ENCODE data around the gene ELAVL3. TPM values are rescaled to one million over a fixed set of nuclear protein-coding genes. Genes with fewer than 3 reads are reported as not detected.
A peak's percentile ranks its signal among the peaks of the same experiment; 100 is the strongest.

ELAVL3 gene
- total and polyA plus RNA-seq, 7 experiments from 2014 or later = 0.19 TPM; not detected in 6

GRCh38 chr19:11422163-11423065 lies 58.4 kb downstream of the ELAVL3 start:
- H3K4me3 Mint-ChIP-seq = peak overlapping the region; percentile 74 to 85 (median 81)
- Histone ChIP-seq H3K4me3 (ENCODE audit: low read length) (peak overlapping the region; percentile 47), H3K36me3 (ENCODE audit: control insufficient read depth in 2 of 3, insufficient read depth in 3 of 3, low read length in 3 of 3) (no peaks in the 10 kb centered on the region), H3K27me3 (ENCODE audit: control insufficient read depth in 2 of 2, insufficient read depth in 2 of 2, low read length in 2 of 2) (peaks cover 9 to 36% of the 10 kb centered on the region in 2 donors), H3K9me3 (ENCODE audit: control insufficient read depth in 2 of 3, low read length in 3 of 3) (no peaks in the 10 kb centered on the region), H3K4me1 (ENCODE audit: control insufficient read depth in 2 of 2, insufficient read depth in 2 of 2, low read length in 2 of 2) (peaks cover 14 to 40% of the 10 kb centered on the region in 2 donors), H3K27ac (ENCODE audit: low read depth, low read length) (no peak overlapping the region)
- H3K9me3 Mint-ChIP-seq = peaks cover 0 to 3% (median 0%) of the 10 kb centered on the region in 11 donors
- H3K36me3 Mint-ChIP-seq = no peaks in the 10 kb centered on the region
- DNase-seq (peak; percentile 27 to 72 (median 39)), ATAC-seq (peak; percentile 81)
- POLR2A ChIA-PET = interaction anchor here (0.6 to 5.4 kb wide), 4 partner anchors 9 to 47 kb away, joined by 3 to 31 read pairs (median 6); partner anchors contain the start of gene SWSAP1
- intact Hi-C loops (cut with micrococcal nuclease) = loop anchor here (1.0 to 2.0 kb wide), 3 partner anchors 13 to 42 kb away; partner anchors contain the start of genes ODAD3 (in 1 of the 2) and PRKCSH (in 1 of the 2)
- H3K4me1 Mint-ChIP-seq = peaks cover 27 to 45% (median 37%) of the 10 kb centered on the region in 7 donors
- CTCF ChIA-PET = interaction anchor here (1.2 kb wide), 2 partner anchors 13 to 42 kb away, joined by 4 to 5 read pairs; partner anchors contain the start of genes ODAD3 and PRKCSH
- peaks cover 34 to 63% (median 48%) of the 10 kb centered on the region in 5 donors for H3K27me3 Mint-ChIP-seq
- no peak overlapping the region for H3K27ac Mint-ChIP-seq

- Mint-ChIP-seq H3K27ac (peak overlapping the region in 2 of 9 donors; percentile 41 to 52), H3K27me3 (peaks cover 34 to 71% (median 49%) of the 10 kb centered on the region in 5 donors), H3K4me1 (peaks cover 27 to 45% (median 36%) of the 10 kb centered on the region in 7 donors), H3K9me3 (peaks cover 0 to 3% (median 0%) of the 10 kb centered on the region in 11 donors), H3K36me3 (no peaks in the 10 kb centered on the region), H3K4me3 (peak overlapping the region; percentile 66 to 85 (median 78))
- Histone ChIP-seq H3K36me3 (ENCODE audit: control insufficient read depth in 2 of 3, insufficient read depth in 3 of 3, low read length in 3 of 3) (no peaks in the 10 kb centered on the region), H3K9me3 (ENCODE audit: control insufficient read depth in 2 of 3, low read length in 3 of 3) (no peaks in the 10 kb centered on the region), H3K27me3 (ENCODE audit: control insufficient read depth in 2 of 2, insufficient read depth in 2 of 2, low read length in 2 of 2) (peaks cover 9 to 36% of the 10 kb centered on the region in 2 donors), H3K4me1 (ENCODE audit: control insufficient read depth in 2 of 2, insufficient read depth in 2 of 2, low read length in 2 of 2) (peaks cover 14 to 40% of the 10 kb centered on the region in 2 donors), H3K4me3 (ENCODE audit: low read length) (peak overlapping the region; percentile 47), H3K27ac (ENCODE audit: low read depth, low read length) (no peak overlapping the region)
- peak in 8 of 9 donors; percentile 23 to 62 (median 32) for DNase-seq
- POLR2A ChIA-PET = interaction anchor here (0.6 to 5.4 kb wide), 5 partner anchors 9 to 47 kb away, joined by 3 to 31 read pairs (median 5); partner anchors contain the start of genes EPOR and SWSAP1
- intact Hi-C loops (cut with micrococcal nuclease) = loop anchor here (1.0 to 2.0 kb wide), 3 partner anchors 14 to 41 kb away; partner anchors contain the start of genes ODAD3 (in 1 of the 2) and PRKCSH (in 1 of the 2)
- peak; percentile 62 for ATAC-seq
- CTCF ChIA-PET = interaction anchor here (0.8 to 1.2 kb wide), 3 partner anchors 14 to 45 kb away, joined by 4 to 5 read pairs (median 4); partner anchors contain the start of genes ODAD3 and PRKCSH
Measured at GRCh38 chr19:11421371-11422098, 59.3 kb downstream of the ELAVL3 start.

- H3K36me3 ChIP-seq (ENCODE audit: control insufficient read depth in 2 of 3, insufficient read depth in 3 of 3, low read length in 3 of 3) = no peaks in the 10 kb centered on the region
- H3K4me1 ChIP-seq (ENCODE audit: control insufficient read depth in 2 of 2, insufficient read depth in 2 of 2, low read length in 2 of 2) = peaks cover 14 to 40% of the 10 kb centered on the region in 2 donors
- Mint-ChIP-seq H3K27ac (peak overlapping the region in 1 of 9 donors; percentile 52), H3K27me3 (peaks cover 34 to 78% (median 52%) of the 10 kb centered on the region in 5 donors), H3K36me3 (no peaks in the 10 kb centered on the region), H3K9me3 (peaks cover 0 to 3% (median 0%) of the 10 kb centered on the region in 11 donors), H3K4me3 (peak overlapping the region; percentile 57 to 85 (median 76)), H3K4me1 (peaks cover 27 to 45% (median 36%) of the 10 kb centered on the region in 7 donors)
- intact Hi-C loops (cut with micrococcal nuclease) = no loop called here
- H3K4me3 ChIP-seq (ENCODE audit: low read length) = peak overlapping the region; percentile 47
- ChIA-PET CTCF (interaction anchor here (0.8 to 1.2 kb wide), 3 partner anchors 40 to 46 kb away, joined by 3 to 4 read pairs (median 4); partner anchors contain the start of gene SWSAP1), POLR2A (interaction anchor here (0.6 to 5.4 kb wide), 4 partner anchors 10 to 46 kb away, joined by 3 to 31 read pairs (median 4); partner anchors contain the start of genes EPOR and SWSAP1)
- H3K9me3 ChIP-seq (ENCODE audit: control insufficient read depth in 2 of 3, low read length in 3 of 3) = no peaks in the 10 kb centered on the region
- no peak overlapping the region for H3K27ac ChIP-seq (ENCODE audit: low read depth, low read length)
- peaks cover 9 to 36% of the 10 kb centered on the region in 2 donors for H3K27me3 ChIP-seq (ENCODE audit: control insufficient read depth in 2 of 2, insufficient read depth in 2 of 2, low read length in 2 of 2)
- DNase-seq (no peak), ATAC-seq (no peak)
Measured at GRCh38 chr19:11420429-11421370, 60.1 kb downstream of the ELAVL3 start.

GRCh38 chr19:11418549-11419506 lies 62.0 kb downstream of the ELAVL3 start, which contains the start of gene RGL3:
TSS of gene RGL3 (minus strand) at chr19:11419314. CDS start at chr19:11419278, 36 bp downstream.
- Histone ChIP-seq H3K9me3 (ENCODE audit: control insufficient read depth in 2 of 3, low read length in 3 of 3) (no peaks in the 10 kb centered on the region), H3K4me3 (ENCODE audit: low read length) (no peak within 1 kb of the TSS), H3K27ac (ENCODE audit: low read depth, low read length) (no peak within 1 kb of the TSS), H3K27me3 (ENCODE audit: control insufficient read depth in 2 of 2, insufficient read depth in 2 of 2, low read length in 2 of 2) (peaks cover 8 to 32% of the 10 kb centered on the region in 2 donors), H3K4me1 (ENCODE audit: control insufficient read depth in 2 of 2, insufficient read depth in 2 of 2, low read length in 2 of 2) (peaks cover 14 to 38% of the 10 kb centered on the region in 2 donors), H3K36me3 (ENCODE audit: control insufficient read depth in 2 of 3, insufficient read depth in 3 of 3, low read length in 3 of 3) (no peaks in the 10 kb centered on the region)
- ATAC-seq = no peak
- Mint-ChIP-seq H3K27me3 (peaks cover 32 to 82% (median 49%) of the 10 kb centered on the region in 5 donors), H3K4me1 (peaks cover 27 to 43% (median 30%) of the 10 kb centered on the region in 7 donors), H3K36me3 (no peaks in the 10 kb centered on the region), H3K4me3 (peak within 1 kb of the TSS in 8 of 10 donors; percentile 15 to 81 (median 54)), H3K27ac (no peak within 1 kb of the TSS), H3K9me3 (peaks cover 0 to 5% (median 0%) of the 10 kb centered on the region in 11 donors)
- CTCF ChIA-PET = interaction anchor here (1.1 to 1.5 kb wide), 2 partner anchors 37 to 44 kb away, joined by 3 to 5 read pairs; partner anchors contain the start of gene SWSAP1
- intact Hi-C loops (cut with micrococcal nuclease) = no loop called here
- POLR2A ChIA-PET = interaction anchor here (0.5 to 0.6 kb wide), 2 partner anchors 15 to 96 kb away, joined by 3 read pairs; no protein-coding TSS in a partner anchor
- DNase-seq = no peak
